ENCODE measurements around the gene KRTAP20-4.

DNA sequence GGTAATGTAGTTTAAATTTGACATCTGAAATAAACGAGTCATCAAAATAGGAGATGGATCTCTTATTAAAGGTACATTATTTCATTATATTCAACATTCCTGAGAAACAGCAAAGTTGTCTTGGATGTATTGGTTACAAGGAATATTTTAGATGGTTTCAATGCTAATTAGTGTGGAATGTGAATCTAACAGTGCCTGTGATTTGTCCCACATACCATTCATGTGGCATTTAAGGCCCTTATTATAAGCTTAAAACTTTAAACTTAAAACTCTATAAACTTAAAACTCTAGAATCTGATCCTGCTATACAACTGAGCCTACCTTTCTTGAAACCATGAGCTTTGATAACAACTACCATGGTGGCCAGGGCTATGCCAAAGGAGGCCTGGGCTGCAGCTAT lies 19.6 kb upstream of the KRTAP20-4 start, which contains the start of gene KRTAP22-1:
- TF ChIP-seq, protein P1, sequence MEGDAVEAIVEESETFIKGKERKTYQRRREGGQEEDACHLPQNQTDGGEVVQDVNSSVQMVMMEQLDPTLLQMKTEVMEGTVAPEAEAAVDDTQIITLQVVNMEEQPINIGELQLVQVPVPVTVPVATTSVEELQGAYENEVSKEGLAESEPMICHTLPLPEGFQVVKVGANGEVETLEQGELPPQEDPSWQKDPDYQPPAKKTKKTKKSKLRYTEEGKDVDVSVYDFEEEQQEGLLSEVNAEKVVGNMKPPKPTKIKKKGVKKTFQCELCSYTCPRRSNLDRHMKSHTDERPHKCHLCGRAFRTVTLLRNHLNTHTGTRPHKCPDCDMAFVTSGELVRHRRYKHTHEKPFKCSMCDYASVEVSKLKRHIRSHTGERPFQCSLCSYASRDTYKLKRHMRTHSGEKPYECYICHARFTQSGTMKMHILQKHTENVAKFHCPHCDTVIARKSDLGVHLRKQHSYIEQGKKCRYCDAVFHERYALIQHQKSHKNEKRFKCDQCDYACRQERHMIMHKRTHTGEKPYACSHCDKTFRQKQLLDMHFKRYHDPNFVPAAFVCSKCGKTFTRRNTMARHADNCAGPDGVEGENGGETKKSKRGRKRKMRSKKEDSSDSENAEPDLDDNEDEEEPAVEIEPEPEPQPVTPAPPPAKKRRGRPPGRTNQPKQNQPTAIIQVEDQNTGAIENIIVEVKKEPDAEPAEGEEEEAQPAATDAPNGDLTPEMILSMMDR (IDR thresholded peaks at IDR 0.05; ENCODE audit: low read depth, low read length), result no peak
- TF ChIP-seq POLR2A (IDR thresholded peaks at IDR 0.05; ENCODE audit: extremely low read depth, insufficient read length), result no peak
- TF ChIP-seq, protein P2, sequence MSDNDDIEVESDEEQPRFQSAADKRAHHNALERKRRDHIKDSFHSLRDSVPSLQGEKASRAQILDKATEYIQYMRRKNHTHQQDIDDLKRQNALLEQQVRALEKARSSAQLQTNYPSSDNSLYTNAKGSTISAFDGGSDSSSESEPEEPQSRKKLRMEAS (IDR thresholded peaks at IDR 0.05; ENCODE audit: low read depth, low read length), result no peak
